Stimulated activated naive CD4-positive, alpha-beta T cell (primary cell): ENCODE results near the gene DIPK1B.
"Not testable (repeated sequence)": the region's sequence is repeated elsewhere in the genome, so short reads cannot be mapped to it uniquely, and the experiment has no call there.

ENCODE experiments used
- DNase-seq, 6 experiments: peaks; one replicate each; lab custom pipeline; 2025; lab: John Stamatoyannopoulos, UW

DIPK1B gene

DNA sequence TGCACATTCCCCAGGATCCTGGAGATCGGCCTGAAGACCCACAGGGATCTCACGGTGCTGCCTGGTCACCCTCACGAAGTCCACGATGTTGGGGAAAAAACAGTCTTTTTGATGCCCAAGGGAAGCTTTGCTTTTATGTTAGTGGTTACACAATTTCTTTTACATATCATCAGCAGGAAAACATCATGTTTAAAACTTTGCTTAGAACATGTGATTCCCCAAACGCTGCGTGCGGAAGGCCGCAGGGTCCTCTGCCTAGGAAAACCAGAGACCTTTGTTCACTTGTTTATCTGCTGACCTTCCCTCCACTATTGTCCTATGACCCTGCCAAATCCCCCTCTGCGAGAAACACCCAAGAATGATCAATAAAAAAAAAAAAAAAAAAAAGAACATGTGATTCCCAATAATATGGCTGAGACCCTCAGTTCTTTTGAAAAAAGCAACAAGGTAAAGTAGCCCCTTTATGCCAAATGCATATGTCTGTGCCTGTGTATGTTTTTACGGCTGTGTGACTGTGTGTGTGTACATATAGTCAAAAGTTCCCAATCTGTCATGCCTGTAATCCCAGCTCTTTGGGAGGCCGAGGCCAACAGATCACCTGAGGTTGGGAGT, 13.6 kb upstream of the DIPK1B start:
- DNase-seq = no peak

DNA sequence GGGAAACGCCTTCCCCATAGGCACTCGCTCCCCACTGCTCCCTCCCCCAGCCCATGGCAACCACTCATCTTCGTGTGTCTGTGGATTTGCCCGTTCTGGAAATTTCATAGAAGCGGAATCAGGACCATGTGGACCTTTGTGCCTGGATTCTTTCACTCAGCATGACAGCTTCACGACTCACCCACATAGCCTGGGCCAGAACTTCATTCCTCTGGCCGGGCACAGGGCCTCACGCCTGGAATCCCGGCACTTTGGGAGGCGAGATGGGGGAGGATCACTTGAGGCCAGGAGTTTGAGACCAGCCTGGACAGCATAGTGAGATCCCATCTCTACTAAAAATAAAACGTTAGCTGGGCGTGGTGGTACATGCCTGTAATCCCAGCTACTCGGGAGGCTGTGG, 12.1 kb upstream of the DIPK1B start:
- no peak for DNase-seq

DNA sequence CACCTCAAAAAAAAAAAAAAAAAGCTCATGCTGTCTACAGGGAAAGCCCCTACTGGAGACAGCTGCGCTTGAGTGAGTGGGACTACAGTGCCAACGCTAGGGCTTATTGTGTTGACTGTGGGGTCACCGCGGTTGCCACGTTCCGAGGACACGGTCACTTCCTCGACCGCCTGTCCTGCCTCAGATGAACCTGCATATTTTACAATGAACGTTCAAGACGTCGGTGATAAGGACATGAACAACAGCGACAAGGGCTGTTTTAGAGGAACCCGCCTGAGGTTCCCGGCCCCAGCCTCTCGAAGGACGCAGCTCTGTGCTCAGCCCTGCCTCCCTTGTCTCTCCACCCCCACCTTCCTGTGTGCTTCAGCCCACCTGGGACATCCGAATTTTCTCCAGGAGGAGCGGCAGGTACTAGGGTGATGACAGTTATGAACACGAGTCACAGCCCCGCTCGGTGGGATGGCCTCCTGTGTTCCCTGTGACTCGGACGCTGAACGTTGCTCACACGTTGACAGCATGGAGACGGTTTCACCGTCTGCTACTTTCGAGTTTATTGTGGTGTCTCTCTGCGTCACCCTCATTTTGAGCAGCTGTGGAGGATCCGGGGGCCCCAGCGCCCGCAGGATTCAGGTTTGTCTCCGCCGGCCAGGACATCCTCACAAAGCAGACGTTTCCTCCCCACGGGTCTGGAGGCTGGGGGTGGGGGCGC, 11.3 kb upstream of the DIPK1B start:
- peak in 4 of 6 experiments; percentile 42 to 58 (median 56) for DNase-seq

DNA sequence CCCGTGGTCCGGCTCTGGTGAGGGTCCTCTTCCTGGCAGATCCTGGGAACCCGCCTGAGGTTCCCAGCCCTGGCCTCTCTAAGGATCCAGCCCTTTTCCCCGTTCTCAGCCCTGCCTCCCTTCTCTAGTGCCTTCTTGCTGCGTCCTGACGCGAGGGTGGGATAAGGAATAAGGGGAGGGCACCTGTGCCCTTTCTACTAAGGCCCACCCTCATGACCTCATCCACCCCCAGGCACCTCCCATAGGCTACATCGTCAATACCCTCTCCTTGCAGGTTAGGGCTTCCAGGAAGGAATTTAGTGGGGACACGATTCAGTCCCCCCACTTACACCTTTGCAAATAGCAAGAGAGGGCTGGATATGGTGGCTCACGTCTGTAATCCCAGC, 10.7 kb upstream of the DIPK1B start:
- no peak for DNase-seq

DNA sequence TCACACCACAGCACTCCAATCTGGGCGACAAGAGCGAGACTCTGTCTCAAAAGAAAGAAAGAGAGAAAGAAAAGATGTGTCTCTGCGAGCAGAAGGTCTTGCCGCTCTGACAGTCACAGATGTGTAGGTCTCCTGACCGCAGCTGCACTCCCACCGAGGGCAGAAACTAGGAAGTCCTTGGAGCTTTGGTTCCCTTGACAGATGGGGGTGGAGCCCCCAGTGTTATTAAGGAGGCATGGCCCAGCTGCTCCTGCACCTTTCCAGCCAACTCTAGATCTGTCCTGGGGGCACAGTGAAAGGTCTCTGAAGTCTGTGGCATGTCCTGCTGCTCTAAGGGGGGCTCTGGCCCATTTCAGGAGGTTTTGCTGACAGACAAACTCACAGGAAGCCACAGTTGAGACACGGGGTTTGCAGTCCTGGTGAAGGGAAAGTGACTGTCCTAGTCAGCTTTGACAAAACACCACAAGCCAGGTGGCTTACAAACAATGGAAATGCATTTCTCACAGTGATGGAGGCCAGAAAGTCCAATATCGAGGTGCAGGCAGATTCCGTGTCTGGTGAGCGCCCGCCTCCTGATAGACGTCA, 9.0 kb upstream of the DIPK1B start:
- DNase-seq = no peak

DNA sequence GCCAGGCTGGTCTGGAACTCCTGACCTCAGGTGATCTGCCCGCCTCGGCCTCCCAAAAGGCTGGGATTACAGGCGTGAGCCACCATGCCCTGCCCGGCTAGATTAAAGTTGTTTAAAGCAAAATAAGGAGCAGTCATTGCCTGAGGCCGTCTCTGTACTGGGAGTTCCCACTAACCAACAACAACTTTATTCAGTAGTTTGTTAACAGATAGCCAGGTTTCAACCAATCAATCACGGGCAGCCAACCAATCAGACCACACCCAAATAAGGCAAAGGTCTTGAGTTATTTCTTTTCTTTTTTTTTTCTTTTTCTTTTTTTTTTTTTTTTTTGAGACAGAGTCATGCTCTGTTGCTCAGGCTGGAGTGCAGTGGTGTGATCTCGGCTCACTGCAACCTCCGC, 7.6 kb upstream of the DIPK1B start:
- DNase-seq = not testable (repeated sequence)

DNA sequence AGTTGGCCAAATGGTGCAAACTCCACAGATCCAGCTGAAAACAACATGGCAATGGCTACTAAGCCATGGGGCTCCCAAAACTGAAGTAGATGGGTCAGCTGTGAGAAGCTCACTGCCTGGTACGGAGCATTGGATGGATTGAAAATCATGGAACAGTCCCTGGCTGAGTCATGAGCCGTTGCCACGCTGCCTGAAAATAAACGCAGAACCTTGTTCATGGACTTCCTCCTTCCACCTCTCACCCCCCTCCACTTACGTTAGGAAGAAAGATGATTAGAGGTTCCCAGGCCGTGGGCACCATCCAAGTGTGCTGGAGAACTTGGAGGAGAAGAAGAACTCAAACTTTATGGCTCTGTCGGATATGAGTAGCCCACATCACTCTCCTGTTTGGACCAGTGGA, 6.8 kb upstream of the DIPK1B start:
- no peak for DNase-seq

DNA sequence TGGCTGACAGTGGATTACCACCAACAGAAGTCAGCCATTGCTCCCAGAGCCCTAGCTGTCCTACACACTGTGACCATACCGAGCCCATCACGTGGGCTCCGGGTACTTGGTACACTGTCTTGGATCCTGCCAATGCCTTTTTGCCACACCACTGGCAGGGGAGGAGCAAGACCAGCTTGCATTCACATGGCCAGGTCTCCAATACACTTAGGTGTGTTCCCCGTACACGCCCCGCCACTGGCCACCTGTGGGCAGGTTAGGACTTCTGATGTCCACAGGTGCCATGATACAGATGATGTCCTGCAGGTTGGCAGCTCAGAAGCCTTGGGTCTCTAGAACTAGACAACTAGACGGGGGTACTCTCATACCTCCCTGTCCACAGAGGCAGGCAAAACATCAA, 5.4 kb upstream of the DIPK1B start:
- DNase-seq = no peak

DNA sequence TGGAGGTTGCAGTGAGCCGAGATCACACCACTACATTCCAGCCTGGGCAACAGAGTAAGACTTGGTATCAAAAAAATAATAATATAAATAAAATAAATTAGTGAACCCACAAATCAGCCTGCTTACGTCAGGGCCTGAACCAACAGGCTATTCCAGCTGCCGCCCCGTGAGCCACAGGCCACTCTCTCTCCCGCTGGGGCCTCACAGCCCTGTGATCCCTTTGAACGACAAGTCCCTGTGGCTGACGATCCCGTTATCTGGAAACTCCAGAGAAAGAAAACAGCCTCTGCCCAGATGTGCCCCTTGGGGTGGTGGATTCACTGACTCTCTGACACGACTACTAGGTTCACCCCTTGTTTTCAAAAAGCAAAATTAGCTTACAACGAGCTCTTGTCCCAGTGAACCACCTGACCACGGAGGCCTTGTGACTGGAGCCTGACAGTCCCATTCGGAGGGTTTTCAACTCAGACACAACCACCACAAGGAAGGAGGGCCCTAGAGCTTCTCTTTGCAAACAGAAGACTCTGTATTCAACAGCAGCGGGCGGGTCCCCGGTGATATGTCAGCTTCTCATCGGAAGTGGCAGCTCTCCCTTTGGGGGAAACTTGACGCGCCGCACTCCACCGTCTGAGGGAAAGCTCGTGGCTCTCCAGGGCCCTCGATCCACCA, 4.4 kb upstream of the DIPK1B start:
- no peak for DNase-seq

DNA sequence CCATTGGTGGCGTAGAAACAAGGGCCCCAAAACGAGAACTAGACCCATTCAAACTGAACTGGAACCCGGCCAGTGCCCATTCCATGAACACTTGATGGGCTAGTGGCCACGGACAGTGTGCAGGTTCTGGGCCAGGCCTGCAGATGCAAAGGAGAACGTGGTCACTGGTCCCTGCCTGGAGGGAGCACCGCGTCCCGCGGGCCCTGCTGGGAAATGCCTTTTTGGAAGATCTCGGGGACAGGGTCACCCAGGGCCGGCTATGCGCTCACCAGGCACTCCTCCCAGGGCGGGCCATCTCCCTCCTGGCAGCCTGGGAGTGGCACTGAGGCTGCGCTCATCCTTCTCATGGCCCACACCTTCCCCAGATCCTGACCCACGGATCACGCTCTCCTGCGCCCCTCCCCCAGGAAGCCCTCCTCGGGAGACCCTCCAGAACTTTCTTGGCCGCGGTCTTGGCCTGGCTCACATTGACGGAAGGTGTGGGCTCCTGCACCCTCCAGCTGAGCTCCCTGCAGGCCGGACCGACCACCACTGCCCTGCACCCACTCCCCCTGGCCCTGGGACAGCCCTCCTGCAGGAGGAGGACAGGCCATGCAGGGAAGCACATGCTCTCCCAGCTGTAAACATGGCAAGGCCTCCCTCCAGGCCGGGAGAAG, 2.8 kb upstream of the DIPK1B start:
- DNase-seq = no peak

DNA sequence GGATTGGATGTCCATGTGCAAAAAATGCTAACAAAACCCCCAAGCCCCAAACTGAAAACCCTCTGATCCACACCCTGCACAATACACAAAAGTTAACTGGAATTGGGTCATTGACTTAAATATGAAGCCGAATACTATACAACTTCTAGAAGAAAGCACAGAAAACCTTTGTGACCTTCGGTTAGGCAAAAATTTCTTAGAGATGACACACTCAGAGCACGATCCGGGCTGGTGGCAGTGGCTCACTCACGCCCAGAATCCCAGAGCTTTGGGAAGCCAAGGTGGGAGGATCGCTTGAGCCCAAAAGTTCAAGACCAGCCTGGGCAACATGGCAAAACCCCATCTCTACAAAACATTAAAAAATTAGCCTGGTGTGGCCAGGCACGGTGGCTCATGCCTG, 1.8 kb upstream of the DIPK1B start:
- DNase-seq = no peak

DNA sequence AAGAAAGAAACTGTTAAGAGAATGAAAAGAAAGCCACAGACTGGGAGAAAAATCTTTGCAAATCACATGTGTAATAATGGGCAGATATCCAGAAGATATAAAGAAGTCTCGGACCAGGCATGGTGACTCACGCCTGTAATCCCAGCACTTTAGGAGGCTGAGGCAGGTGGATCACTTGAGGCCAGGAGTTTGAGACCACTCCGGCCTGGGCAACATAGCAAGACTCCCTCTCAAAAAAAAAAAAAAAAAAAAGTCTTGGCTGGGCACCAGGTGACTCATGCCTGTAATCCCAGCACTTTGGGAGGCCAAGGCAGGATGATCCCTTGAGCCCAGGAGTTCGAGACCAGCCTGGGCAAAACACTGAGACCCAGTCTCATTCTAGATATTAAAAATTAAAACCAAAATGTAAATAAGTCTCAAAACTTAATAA, 1.1 kb upstream of the DIPK1B start:
- DNase-seq = not testable (repeated sequence)

DNA sequence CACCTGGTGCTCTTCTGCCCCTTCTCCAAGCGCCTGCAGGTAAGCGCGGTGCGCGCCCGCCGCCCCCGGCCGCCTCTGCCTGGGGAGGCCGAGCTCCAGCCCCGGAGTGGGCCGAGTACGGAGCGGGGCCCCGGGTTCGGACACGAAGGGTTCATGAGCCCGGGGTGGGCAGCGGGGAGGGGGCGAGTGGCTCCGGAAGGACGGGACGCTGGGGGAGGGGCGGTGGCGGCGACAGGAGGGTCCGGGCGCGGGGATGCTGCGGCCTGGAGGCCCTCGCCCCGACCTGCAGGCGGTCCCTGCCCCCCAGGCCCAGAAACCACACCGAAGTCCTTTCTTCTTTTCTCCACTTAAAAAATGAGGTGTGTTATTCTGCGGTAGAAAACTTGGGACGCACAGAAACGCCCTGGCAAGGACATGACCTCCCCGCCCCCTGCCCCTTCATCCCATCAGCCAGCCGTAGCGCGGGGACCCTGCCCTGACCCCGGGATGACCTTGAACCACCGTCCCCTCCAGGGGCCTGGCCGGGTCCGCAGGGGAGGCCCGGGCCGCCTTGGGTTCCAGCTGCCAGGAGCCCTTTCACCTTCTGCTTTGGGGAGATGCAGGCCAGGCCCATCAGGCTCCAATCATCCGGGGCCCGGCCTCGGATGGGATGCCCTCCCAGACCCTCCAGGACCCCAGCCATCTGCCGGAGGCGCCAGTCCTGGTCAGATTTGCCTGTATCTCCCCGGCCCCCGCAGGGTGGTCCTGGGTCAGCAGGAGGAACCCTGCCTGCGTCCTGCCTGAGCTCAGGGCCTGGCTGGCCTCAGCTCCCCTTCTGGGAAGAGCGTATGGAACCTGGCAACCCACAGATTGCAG, 545 bp downstream of the DIPK1B start:
- DNase-seq = no peak

DNA sequence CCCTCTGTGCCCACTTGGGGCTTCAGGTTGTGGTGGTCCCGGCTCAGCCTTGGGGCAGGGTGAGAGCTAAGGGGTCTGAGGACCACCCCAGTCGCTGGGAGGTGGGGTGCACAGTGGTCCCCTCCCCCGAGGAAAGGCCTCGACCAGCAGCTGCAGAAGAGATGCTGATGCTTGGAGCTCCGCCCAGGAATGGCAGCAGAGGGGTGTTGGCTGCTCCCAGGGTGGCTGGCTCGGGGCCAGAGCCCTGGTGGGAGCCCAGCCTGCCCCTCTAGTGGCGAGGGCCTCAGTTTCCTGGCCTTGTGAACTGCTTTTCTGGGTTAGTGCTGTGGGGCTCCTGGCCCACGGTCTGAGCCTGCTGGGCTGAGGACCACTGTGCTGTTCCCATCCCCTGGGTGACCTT, 1.2 kb downstream of the DIPK1B start:
- no peak for DNase-seq

DNA sequence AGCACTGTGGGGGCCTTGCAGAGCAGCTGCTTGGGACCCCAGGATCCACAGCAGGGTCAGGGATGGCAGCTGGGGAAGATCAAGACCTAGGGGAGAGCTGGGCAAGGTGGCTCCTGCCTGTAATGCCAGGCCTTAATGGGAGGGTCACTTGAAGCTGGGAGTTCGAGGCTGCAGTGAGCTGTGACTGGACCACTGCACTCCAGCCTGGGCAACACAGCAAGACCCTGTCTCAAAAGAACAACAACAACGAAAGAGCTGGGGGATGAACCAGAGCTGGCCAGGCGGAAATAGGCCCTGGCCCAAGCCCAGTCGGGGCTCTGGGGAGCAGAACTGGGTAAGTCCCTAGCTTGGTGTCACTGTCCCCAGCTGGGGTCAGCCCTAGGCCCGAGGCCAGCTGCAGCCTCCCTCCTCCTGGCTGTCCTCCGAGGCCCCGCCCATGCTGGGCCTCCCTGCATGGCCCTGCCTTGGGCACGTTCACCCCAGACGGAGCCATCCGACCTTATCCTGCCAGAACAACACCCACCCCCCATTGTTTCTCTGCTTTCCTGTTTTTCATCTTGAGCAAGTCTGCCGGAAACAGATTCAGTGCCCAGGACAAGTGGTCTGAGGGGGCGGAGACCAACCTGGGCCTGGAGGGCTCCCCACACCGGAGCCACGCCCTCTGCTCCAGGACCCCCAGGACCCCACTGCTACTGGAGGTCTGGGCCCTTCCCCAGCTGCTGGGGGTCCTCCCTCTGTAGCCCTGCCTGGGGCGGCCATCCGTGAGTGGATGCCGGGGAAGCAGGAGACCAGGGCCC, 1.9 kb downstream of the DIPK1B start:
- DNase-seq = no peak

DNA sequence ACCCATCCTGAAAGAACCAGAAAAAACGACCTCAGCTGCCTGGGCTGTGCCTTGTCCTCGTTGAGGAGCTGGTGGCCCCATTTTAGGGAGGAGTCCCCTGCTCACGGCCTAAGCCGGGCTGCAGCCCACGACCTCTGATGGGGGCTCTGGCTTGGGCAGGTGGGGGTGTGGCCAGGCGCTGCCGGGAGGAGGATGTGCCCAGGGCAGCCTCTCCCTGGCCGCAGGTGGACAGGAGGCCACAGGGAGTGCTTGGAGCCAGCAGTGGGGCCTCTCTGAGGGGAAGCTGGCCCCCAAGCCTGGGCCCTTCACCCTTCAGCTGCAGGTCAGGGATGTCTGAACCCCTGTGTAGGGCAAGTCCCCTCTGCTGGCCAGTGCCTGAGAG, 2.5 kb downstream of the DIPK1B start:
- no peak for DNase-seq

DNA sequence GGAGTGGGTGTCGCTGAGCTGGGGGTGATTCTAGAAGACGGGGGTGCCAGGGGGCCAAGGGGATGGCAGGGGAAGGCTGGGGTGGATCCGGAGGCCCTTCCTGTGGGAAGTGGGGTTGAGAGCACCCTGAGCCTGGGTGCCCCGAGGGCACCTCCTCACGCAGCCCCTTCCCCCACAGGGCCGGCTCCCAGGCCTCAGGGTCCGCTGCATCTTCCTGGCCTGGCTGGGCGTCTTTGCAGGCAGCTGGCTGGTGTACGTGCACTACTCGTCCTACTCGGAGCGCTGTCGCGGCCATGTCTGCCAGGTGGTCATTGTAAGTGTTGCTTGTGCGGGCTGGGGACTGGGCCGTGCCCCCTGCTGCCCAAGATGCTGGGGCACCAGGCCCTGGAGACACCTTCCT, 5.0 kb downstream of the DIPK1B start:
- DNase-seq = no peak

DNA sequence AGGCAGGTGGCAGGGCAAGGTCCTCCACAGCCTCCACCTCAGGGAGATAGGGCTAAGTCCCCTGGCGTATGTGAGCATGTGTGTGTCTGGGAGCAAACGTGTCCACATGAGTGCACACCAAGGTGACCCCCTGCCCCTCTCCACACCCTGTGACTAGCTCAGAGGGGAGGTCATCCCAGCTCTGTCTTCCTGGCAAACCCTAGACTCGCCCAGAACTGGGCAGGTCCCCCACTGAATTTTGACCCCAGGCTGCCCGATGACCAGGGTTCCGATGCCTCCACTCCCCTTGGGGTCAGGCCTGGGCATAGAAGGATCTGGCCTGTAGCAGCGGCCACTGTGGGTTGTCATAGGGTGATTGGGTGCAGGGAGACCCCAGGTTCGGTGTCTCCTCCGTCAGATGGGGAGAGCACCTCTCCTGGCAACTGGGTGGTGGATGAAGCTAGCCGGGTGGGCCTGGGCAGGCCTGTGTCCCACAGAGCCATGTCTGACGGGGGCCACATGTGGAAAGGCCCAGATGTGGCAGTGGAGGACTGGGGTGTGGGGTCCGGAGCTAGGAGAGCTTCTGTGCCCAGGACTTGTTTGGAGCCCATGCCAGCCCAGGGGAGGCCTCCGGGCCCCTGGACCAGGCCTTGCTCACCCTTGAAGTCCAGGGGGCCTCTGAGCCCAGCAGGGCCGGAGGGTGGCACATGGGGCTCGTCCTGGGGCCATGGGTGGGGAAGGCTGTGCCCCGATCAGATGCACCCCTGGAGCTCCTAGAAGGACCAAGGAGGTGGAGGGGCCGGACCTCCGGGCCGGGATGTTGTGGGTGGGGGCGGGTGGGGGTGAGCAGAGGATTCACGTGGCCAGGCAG, 6.2 kb downstream of the DIPK1B start:
- no peak for DNase-seq

DNA sequence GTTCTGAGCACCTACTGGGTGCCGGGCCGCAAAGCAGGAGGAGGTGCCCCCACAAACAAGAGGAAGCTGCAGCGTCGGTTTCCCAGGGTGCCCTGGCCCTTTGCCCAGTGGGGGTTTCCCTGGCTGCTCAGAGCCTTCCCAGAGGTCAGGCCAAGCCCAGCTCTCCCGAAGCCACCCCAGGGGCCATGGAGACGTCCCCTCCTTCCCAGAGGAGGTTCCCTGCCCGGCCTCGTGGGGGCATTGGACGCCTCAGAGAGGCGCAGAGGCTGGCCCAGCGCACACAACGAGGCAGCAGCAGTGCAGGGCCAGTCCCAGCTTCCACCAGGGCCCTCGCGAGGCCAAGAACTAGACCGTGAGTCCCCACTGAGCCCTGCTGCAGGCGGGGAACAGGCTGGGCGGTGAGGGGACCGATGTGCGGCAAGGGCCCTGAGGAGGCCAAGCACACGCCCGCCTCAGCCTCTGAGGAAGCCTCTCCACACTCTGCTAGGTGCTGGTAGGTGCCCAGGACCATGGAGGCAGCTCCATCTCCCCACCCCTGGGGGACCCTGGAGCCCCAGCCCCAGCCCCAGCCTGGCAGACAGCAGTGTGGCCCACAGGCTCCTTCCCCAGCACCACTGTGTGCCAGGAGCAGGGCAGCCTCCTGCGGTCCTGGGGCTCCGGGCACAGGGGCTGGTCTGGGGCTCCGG, 7.0 kb downstream of the DIPK1B start:
- DNase-seq = no peak
